HG03064 (cell line): Measurements from ENCODE around the gene MTMR8.
A peak's percentile ranks its signal among the peaks of the same experiment; 100 is the strongest.
"Not testable (repeated sequence)": the region's sequence is repeated elsewhere in the genome, so short reads cannot be mapped to it uniquely, and the experiment has no call there.

Experiments used
- ATAC-seq: cut with Tn5 transposase; IDR thresholded peaks from one replicate; pipeline ENCODE4 v1.9.1; 2021; ENCODE audit warnings: low read depth; ENCODE audit not compliant: unreplicated experiment

MTMR8 gene

DNA sequence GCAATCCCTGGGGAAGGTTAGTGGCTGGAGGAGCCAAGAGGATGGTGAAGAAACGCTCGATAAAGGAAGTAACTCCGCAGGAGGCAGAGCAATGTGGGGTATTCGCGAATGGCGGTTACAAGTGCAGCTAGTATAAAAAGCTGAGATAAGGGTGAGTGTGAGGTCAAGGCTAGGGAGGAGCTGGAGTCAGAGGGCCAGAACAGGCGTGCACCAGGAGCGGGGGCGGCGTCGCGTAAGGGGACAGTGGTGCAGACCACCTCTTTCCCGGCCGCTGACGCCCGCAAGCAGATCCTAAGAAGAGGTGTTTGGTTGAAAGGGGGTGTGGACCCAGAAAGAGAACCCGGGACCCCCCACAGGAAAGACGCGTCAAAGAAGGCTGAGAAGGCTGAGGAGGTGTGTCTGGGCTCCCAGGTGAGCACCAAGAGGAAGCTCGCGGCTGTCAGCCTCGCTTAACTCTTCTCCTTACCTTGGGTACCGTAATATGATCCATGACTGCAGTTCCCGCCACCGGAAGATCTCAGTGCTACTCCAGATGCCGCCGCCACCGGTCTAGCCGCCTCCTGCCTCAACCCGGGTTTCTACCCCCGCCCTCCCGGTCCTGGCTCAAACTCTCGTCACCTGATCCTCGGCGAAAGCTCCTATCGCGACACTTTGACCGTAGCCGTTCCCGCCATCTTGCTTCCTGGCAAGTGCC lies at the start of gene MTMR8:
Gene MTMR8, minus strand, starts transcription at position 579 of the 694 bp plus-strand sequence. Its CDS starts 89 bp downstream, at position 490.
- peak; percentile 87 for ATAC-seq

- no peak for ATAC-seq
Observed at GRCh38 chrX:64439551-64439950, 44.3 kb upstream of the MTMR8 start.

DNA sequence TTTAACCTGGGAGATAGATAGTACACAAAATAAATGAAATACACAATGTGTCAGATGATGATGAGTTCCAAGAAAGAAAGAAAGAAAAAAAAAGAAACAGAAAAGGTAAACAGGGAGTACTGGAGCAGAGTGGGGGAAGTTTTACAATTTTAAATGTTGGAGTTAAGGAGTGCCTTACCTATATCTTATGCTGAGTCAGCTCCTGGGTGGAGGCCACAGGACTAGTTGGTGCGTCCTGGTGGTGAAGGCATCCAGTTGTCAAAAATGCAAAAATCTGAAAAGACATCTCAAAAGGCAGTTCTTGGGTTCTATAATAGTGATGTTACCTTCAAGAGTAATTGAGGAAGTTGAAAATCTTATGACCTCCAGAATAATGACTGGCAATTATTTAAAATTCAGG lies 42.4 kb upstream of the MTMR8 start:
- no peak for ATAC-seq

DNA sequence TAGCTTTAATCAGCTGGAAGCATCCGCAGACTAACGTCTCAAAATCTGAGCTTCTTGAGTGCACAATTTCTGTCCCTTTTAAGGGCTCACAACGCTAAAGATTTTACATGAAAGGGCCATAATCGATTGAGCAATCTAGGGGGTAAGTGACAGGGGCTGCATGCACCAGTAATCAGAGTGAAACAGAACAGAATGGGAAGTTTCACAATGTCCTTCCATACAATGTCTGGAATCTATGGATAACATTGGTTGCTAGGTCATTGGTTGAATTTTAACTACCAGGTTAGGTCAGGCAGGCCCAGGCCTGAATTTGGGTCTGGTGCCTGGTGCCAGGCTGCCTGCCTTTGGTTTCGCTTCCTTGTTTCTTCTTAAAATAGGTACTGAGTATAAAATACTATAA lies 42.0 kb upstream of the MTMR8 start:
- no peak for ATAC-seq

- ATAC-seq = no peak
Observed at GRCh38 chrX:64428371-64428770, 33.1 kb upstream of the MTMR8 start.

GRCh38 chrX:64427787-64428186 lies 32.5 kb upstream of the MTMR8 start:
- peak; percentile 83 for ATAC-seq

DNA sequence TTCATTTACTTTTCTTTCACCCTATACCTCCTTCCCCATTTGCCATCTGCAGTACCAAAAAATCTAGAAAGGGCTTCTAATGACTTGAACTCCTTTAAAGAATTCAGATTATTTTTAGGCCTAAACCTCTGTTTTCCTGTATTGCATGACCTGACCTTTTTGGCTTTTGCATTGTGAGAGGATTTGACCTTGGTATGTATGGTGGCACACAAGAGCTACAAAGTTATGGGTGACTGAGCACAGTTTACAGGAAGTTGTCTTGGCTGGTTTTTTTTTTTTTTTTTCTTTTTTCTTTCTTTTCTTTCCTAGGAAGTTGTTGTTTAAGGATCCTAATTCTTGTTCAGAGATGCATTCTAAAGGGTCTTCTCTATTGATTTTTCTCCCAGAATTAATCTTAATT lies 32.0 kb upstream of the MTMR8 start:
- no peak for ATAC-seq

GRCh38 chrX:64409730-64410129 lies 14.5 kb upstream of the MTMR8 start:
- ATAC-seq = not testable (repeated sequence)

- ATAC-seq = no peak
Observed at GRCh38 chrX:64398088-64398487, 2.8 kb upstream of the MTMR8 start.

DNA sequence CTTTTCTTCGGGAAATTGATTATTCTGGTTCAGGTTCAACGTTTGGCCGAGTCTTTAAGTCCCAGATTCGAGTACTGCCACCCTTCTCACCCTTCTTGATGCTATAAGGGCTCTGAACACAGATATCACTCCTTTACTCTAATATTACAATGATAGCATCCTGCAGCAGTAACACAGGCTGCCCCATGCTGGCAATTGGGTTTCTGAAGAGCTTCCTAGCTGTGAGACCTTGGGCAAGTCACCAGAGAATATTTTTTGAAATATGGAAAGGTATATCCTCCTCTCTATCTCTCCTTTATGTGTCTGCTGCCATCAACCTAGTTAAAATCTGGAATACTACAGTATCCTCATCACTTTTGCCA lies 297 bp upstream of the MTMR8 start:
- no peak for ATAC-seq

- ATAC-seq = no peak
Observed at GRCh38 chrX:64394059-64394873, 986 bp downstream of the MTMR8 start.

DNA sequence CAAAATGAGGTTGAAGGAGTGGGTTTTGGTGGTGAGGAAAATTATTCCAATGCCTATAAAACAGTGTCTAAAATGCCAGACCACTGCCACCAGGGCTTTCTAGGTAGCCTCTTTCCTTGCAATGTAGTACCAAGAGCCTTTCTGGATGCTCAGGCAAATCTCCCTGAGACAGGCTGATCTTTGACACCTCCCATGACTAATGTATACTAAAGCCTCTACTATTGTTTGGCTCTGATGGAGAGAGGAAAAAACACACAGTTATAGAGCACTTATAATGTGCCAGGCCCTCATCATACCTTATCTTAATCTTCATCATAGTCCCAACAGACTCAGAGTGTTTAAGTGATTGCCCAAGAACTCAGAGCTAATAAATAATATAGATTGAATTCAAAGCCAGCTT lies 5.8 kb downstream of the MTMR8 start:
- ATAC-seq = no peak

DNA sequence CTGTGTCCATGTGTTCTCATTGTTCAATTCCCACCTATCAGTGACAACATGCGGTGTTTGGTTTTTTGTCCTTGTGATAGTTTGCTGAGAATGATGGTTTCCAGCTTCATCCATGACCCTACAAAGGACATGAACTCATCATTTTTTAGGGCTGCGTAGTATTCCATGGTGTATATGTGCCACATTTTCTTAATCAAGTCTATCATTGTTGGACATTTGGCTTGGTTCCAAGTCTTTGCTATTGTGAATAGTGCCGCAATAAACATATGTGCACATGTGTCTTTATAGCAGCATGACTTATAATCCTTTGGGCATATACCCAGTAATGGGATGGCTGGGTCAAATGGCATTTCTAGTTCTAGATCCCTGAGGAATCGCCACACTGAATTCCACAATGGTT lies 14.5 kb downstream of the MTMR8 start:
- ATAC-seq = not testable (repeated sequence)

DNA sequence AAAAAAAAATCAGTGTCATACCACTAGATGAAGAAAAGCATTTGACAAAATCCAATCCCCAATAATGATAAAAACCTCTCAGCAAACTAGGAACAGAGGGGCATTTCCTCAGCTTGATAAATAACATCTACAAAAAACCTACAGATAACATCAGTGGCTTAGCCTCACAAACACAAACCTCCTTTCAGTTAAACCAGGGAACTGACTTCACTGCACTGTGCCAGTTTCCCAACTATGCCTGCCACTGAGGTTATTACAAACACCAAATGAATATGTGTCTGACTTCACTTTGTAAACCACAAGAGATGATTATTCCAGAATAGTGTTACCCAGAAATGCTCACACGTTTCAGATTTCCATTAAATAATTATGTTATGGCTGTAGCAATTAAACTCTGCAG lies 15.3 kb downstream of the MTMR8 start:
- ATAC-seq = no peak

GRCh38 chrX:64377753-64378152 lies 17.5 kb downstream of the MTMR8 start:
- no peak for ATAC-seq

- ATAC-seq = no peak
Observed at GRCh38 chrX:64352081-64352480, 43.2 kb downstream of the MTMR8 start.

- no peak for ATAC-seq
Observed at GRCh38 chrX:64350521-64350920, 44.7 kb downstream of the MTMR8 start.

DNA sequence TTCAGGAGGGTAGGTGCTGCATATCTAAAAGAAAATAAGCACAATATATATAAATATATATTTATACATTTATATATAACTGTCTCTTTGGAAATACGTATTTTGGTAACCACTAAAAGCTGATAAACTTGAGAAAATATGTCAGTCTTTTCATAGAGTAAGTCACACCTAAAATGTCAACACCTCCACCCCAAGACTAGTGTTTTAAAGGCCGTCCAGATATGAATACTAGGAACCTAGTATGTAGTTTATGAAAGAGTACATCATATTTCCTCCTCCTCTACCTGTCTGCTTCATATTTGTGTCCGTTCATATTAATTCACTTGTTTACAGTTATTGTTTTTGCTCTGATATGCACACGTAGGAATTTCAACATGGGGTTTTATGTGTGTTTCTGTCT lies 45.2 kb downstream of the MTMR8 start:
- no peak for ATAC-seq

GRCh38 chrX:64342811-64343210 lies 52.4 kb downstream of the MTMR8 start:
- no peak for ATAC-seq

DNA sequence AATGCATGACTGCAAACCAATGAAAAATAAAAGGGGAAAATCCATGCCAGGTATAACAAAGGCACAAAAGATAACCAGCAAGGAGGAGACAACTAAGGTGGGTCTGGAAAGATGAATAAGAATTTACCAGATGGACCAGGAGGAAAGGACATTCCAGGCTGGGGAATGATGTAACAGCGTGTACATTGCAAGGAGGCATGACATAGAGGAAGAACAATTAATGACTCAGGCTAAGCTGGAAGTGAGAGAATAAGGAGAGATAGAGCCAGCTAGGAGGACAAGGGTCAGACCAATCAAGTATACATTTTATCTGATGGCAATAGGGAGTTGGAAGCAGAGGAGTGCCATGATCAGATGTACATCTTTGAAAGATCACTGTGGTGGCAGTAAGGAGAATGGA lies 57.0 kb downstream of the MTMR8 start:
- ATAC-seq = no peak

DNA sequence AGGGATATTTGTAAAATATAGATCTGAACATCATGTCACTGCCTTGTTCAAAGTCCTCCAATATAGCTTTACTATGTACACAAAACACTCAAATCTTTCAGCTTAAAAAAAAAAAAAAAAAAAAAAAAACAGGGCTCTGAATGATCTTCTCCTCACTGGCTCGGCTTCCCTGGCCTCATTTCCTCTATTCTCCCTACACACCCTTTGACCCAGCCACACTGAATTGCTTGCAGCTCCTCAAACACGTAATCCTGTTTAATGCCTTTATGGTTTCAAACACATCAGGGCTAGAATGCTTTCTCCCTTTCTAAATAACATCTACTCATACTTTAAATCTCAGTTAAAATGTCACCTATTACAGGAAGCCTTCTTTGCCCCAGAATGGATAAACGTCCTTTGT lies 60.8 kb downstream of the MTMR8 start:
- ATAC-seq = no peak

DNA sequence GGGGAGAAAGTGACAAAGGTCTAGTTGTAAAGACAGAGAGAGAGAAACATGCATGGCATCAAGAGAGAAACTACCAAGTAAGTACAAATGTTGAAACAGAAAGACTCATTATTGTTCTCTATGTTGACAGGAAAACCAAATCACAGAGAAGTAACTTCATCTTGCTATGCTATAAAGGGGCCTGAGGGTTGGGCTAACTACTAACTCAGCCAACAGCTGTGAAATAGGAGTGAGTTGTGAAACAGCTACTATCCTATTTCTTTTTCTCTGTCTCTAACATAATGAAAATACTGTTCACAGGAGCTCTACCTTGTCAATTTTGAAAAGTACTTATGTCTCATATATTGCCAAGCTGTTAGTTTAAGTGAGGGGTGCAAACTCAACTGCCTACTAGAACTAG lies 65.0 kb downstream of the MTMR8 start:
- ATAC-seq = no peak
